Raji (cell line): ENCODE results near the gene STMN1.

Source experiments
- POLR2A ChIP-seq: IDR thresholded peaks from 2 replicates; pipeline ENCODE4 v1.6.1; 2011; ENCODE audit warnings: low read depth, low read length, control low read depth; ENCODE audit not compliant: insufficient read depth

The STMN1 gene

GRCh38 chr1:25926731-25927496 lies 20.7 kb upstream of the STMN1 start:
- TF ChIP-seq POLR2A, result no peak

- no peak for TF ChIP-seq POLR2A
Measured at GRCh38 chr1:25924454-25924853, 18.2 kb upstream of the STMN1 start.

- TF ChIP-seq POLR2A, result no peak
Measured at GRCh38 chr1:25922971-25923552, 16.8 kb upstream of the STMN1 start.

GRCh38 chr1:25922056-25922970 lies 16.1 kb upstream of the STMN1 start:
- TF ChIP-seq POLR2A, result no peak

GRCh38 chr1:25918615-25919014 lies 12.4 kb upstream of the STMN1 start:
- no peak for TF ChIP-seq POLR2A

GRCh38 chr1:25917996-25918395 lies 11.8 kb upstream of the STMN1 start:
- TF ChIP-seq POLR2A, result no peak

GRCh38 chr1:25916460-25916859 lies 10.2 kb upstream of the STMN1 start:
- TF ChIP-seq POLR2A, result no peak

- TF ChIP-seq POLR2A, result 0 out of 2 replicates have a peak, but pooled peaks have one; percentile 17
Measured at GRCh38 chr1:25914074-25914995, 8.1 kb upstream of the STMN1 start.

GRCh38 chr1:25913206-25913605 lies 7.0 kb upstream of the STMN1 start:
- TF ChIP-seq POLR2A, result no peak

GRCh38 chr1:25912076-25912831 lies 6.0 kb upstream of the STMN1 start:
- TF ChIP-seq POLR2A, result no peak

- no peak for TF ChIP-seq POLR2A
Measured at GRCh38 chr1:25911162-25911561, 4.9 kb upstream of the STMN1 start.

- TF ChIP-seq POLR2A, result no peak
Measured at GRCh38 chr1:25909040-25909439, 2.8 kb upstream of the STMN1 start.

GRCh38 chr1:25908161-25908560 lies 1.9 kb upstream of the STMN1 start:
- TF ChIP-seq POLR2A, result no peak

- TF ChIP-seq POLR2A, result no peak
Measured at GRCh38 chr1:25907601-25908000, 1.4 kb upstream of the STMN1 start.
